MCF 10A (cell line): ENCODE measurements around the gene CEP170B. TPM values are rescaled to one million over a fixed set of nuclear protein-coding genes. Genes with fewer than 3 reads are reported as not detected.

Experiments
- BruUV-seq: library from RNA; stranded (reverse); fragments of 400-500 nt; replicated peaks from 2 replicates; lab custom pipeline; 2021; lab: Mats Ljungman, UMichigan
- CTCF ChIA-PET: fragments of 300-600 bp; sonication (Branson Sonifier 250); formaldehyde crosslinking; extraction: SDS; loops from one replicate; lab custom pipeline; 2021; ENCODE audit warnings: antibody characterized with exemption, inconsistent platforms; lab: Yijun Ruan, JAX
- POLR2A ChIA-PET: fragments of 300-600, 350-650 bp; sonication (Branson Sonifier 250); formaldehyde crosslinking; extraction: SDS; loops from one replicate; lab custom pipeline; 2020; ENCODE audit warnings: antibody characterized with exemption, inconsistent platforms; lab: Yijun Ruan, JAX
- DNase-seq: peaks from one replicate; pipeline ENCODE4 v3.0.0-alpha.2; 2018; ENCODE audit not compliant: unreplicated experiment
- H3K27ac Mint-ChIP-seq: one replicate; pipeline ENCODE4 v1.8.0; 2022; ENCODE audit warnings: mild to moderate bottlenecking, low read depth, mixed read lengths; ENCODE audit not compliant: unreplicated experiment
- H3K27me3 Mint-ChIP-seq: one replicate; pipeline ENCODE4 v1.8.0; 2022; ENCODE audit warnings: mixed read lengths; ENCODE audit not compliant: insufficient read depth, unreplicated experiment
- H3K36me3 Mint-ChIP-seq: one replicate; pipeline ENCODE4 v1.8.0; 2022; ENCODE audit warnings: mild to moderate bottlenecking, moderate library complexity, mixed read lengths; ENCODE audit not compliant: insufficient read depth, unreplicated experiment
- H3K4me1 Mint-ChIP-seq: one replicate; pipeline ENCODE4 v1.8.0; 2022; ENCODE audit warnings: mixed read lengths; ENCODE audit not compliant: insufficient read depth, unreplicated experiment
- H3K4me3 Mint-ChIP-seq: one replicate; pipeline ENCODE4 v1.8.0; 2022; ENCODE audit warnings: mild to moderate bottlenecking, moderate library complexity, mixed read lengths; ENCODE audit not compliant: unreplicated experiment
- H3K9me3 Mint-ChIP-seq: one replicate; pipeline ENCODE4 v1.8.0; 2022; ENCODE audit warnings: mixed read lengths; ENCODE audit not compliant: unreplicated experiment
- CTCF ChIP-seq: fragments of 200-600 bp; IDR thresholded peaks from one replicate; pipeline ENCODE4 v1.8.0; 2022; ENCODE audit warnings: antibody characterized with exemption, mild to moderate bottlenecking; ENCODE audit not compliant: unreplicated experiment
- intact Hi-C: fragments of 100-400 bp; cut with micrococcal nuclease; formaldehyde crosslinking; loops from 2 replicates; pipeline ENCODE4 v1.14.1; 2022
- total RNA-seq: library from RNA; stranded (reverse); gene quantifications from 2 replicates; pipeline ENCODE4 v1.2.3, GENCODE V29; 2022

The CEP170B gene
- total RNA-seq, 1 experiment from 2014 or later = 77.4 TPM

- CTCF ChIA-PET = interaction anchor here (1.5 kb wide), 1 partner anchor 31 kb away, joined by 5 read pairs; no protein-coding TSS in a partner anchor
- H3K27ac Mint-ChIP-seq = peak overlapping the region; percentile 90
Measured at GRCh38 chr14:104865631-104866441, 768 bp downstream of the CEP170B start.

GRCh38 chr14:104866451-104867370 lies 1.6 kb downstream of the CEP170B start:
- POLR2A ChIA-PET = interaction anchor here (0.5 to 1.5 kb wide), 4 partner anchors 38 to 185 kb away, joined by 3 to 8 read pairs (median 3); no protein-coding TSS in a partner anchor
- Mint-ChIP-seq H3K4me1 (peaks cover 18% of the 10 kb centered on the region), H3K27ac (peak overlapping the region; percentile 90), H3K27me3 (no peaks in the 10 kb centered on the region), H3K9me3 (no peaks in the 10 kb centered on the region), H3K36me3 (peaks cover 6% of the 10 kb centered on the region), H3K4me3 (peak overlapping the region; percentile 89)
- no peak for DNase-seq
- intact Hi-C loops = no loop called here
- CTCF ChIA-PET = interaction anchor here (0.6 to 1.5 kb wide), 5 partner anchors 30 to 772 kb away, joined by 3 to 5 read pairs (median 4); no protein-coding TSS in a partner anchor
- no peak for TF ChIP-seq CTCF
- TSS peak; percentile 21 for BruUV-seq

More at GRCh38 chr14:104865631-104866441, 768 bp downstream of the CEP170B start:
- Mint-ChIP-seq H3K27me3 (no peaks in the 10 kb centered on the region), H3K4me1 (peaks cover 15% of the 10 kb centered on the region), H3K9me3 (no peaks in the 10 kb centered on the region), H3K4me3 (peak overlapping the region; percentile 89), H3K36me3 (peaks cover 6% of the 10 kb centered on the region)
- no TSS peak for BruUV-seq
- intact Hi-C loops = no loop called here
- peak; percentile 81 for DNase-seq
- POLR2A ChIA-PET = interaction anchor here (0.6 to 1.5 kb wide), 2 partner anchors 39 to 184 kb away, joined by 3 to 8 read pairs; no protein-coding TSS in a partner anchor
- TF ChIP-seq CTCF = no peak

- ChIA-PET POLR2A (no interaction called here), CTCF (interaction anchor here (0.6 to 1.5 kb wide), 5 partner anchors 29 to 773 kb away, joined by 3 to 5 read pairs (median 4); no protein-coding TSS in a partner anchor)
- BruUV-seq = no TSS peak
- no peaks in the 10 kb centered on the region for H3K9me3 Mint-ChIP-seq
- H3K4me1 Mint-ChIP-seq = peaks cover 25% of the 10 kb centered on the region
- TF ChIP-seq CTCF = no peak
- intact Hi-C loops = no loop called here
- peaks cover 6% of the 10 kb centered on the region for H3K36me3 Mint-ChIP-seq
- DNase-seq = no peak
- peak overlapping the region; percentile 89 for H3K4me3 Mint-ChIP-seq
- H3K27ac Mint-ChIP-seq = peak overlapping the region; percentile 76
- no peaks in the 10 kb centered on the region for H3K27me3 Mint-ChIP-seq
Measured at GRCh38 chr14:104867371-104868059, 2.4 kb downstream of the CEP170B start.
